ENCODE data around the gene PRUNE2.

DNA sequence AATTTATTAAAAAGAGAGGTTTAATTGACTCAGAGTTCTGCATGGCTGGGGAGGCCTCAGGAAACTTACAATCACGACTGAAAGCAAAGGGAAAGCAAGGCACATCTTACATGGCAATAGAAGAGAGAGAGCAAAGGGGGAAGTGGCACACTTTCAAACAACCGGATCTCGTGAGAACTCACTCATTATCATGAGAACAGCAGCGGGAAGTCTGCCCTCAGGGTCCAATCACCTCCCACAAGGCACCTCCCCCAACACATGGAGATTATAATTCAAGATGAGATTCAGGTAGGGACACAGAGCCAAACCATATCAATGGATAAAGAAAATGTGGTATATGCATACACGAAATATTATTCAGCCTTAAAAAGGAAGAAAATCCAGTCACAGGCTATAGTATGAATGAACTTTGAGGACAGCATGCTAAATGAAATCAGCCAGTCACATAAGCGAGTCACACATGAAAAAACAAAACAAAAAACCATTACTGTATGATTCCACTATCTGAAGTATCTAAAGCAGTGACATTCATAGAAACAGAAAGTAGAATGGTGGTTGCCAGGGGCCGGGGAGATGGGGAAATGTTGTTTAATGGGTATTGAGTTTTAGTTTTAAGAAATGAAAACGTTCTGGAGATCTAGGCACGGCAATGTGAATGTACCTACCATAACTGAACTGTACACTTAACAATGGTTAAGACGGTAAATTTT lies 225.0 kb downstream of the PRUNE2 start:
- TF ChIP-seq, protein P1, sequence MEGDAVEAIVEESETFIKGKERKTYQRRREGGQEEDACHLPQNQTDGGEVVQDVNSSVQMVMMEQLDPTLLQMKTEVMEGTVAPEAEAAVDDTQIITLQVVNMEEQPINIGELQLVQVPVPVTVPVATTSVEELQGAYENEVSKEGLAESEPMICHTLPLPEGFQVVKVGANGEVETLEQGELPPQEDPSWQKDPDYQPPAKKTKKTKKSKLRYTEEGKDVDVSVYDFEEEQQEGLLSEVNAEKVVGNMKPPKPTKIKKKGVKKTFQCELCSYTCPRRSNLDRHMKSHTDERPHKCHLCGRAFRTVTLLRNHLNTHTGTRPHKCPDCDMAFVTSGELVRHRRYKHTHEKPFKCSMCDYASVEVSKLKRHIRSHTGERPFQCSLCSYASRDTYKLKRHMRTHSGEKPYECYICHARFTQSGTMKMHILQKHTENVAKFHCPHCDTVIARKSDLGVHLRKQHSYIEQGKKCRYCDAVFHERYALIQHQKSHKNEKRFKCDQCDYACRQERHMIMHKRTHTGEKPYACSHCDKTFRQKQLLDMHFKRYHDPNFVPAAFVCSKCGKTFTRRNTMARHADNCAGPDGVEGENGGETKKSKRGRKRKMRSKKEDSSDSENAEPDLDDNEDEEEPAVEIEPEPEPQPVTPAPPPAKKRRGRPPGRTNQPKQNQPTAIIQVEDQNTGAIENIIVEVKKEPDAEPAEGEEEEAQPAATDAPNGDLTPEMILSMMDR (IDR thresholded peaks at IDR 0.05): no peak
- TF ChIP-seq POLR2A (IDR thresholded peaks at IDR 0.05): no peak
